G401 (cell line): ENCODE results near the gene GRP. TPM values are rescaled to one million over a fixed set of nuclear protein-coding genes. Genes with fewer than 3 reads are reported as not detected.

Source experiments
- DNase-seq: peaks from one replicate; pipeline ENCODE4 v3.0.0-alpha.2; 2015; ENCODE audit warnings: low spot score
- in situ Hi-C: cut with HindIII; loops from 2 replicates; pipeline ENCODE4 v1.10.0; 2016; ENCODE audit warnings: low sequenced_read_pairs, mixed read lengths
- total RNA-seq: library from RNA; depleted of rRNA; stranded (reverse); fragments of >200 nt; shearing (Covaris generic); gene quantifications from 2 replicates; pipeline ENCODE4 v1.2.3, GENCODE V29; 2014; rRNA removed

Gene GRP
- total RNA-seq, 1 experiment from 2014 or later, result not detected

- in situ Hi-C loops, result no loop called here
These were observed 58.8 kb downstream of the GRP start for GRCh38 chr18:59278793-59279192.

GRCh38 chr18:59279193-59279592 lies 59.2 kb downstream of the GRP start:
- DNase-seq, result no peak
- in situ Hi-C loops, result no loop called here

More at GRCh38 chr18:59278793-59279192, 58.8 kb downstream of the GRP start:
- DNase-seq, result no peak

- no peak for DNase-seq
- in situ Hi-C loops, result no loop called here
These were observed 59.8 kb downstream of the GRP start for GRCh38 chr18:59279722-59280121.

Other genes with a start within 250 kb of the GRP start
- gene SEC11C, start 80.3 kb upstream of the GRP start, total RNA-seq, result 40.4 and 62.7 TPM in 2 replicates
- not detected in 2 replicates for gene RAX, start 53.3 kb downstream of the GRP start, total RNA-seq
- gene CPLX4, start 98.5 kb downstream of the GRP start, total RNA-seq, result not detected in 2 replicates
- gene LMAN1, start 139.1 kb downstream of the GRP start, total RNA-seq, result 53.2 and 72.4 TPM in 2 replicates